Uterus (tissue), 4 donors: ENCODE results near the gene DUS2. TPM values are rescaled to one million over a fixed set of nuclear protein-coding genes. Genes with fewer than 3 reads are reported as not detected.

ENCODE experiments used
- DNase-seq, 2 donors: peaks; one replicate each; pipeline ENCODE4 v3.0.0-alpha.2; 2019 to 2020
- H3K27ac ChIP-seq, 2 donors: fragments of 200-600 bp; sonication (generic); 1 replicate in 1 of 2; 2 replicates in 1 of 2; pipeline ENCODE4 v1.5.1; 2016 to 2018
- H3K27me3 ChIP-seq, 2 donors: fragments of 200-600 bp; sonication (generic); one replicate each; pipeline ENCODE4 v1.5.1; 2018 to 2019; ENCODE audit warnings: control low read depth in 1 of 2
- H3K36me3 ChIP-seq, 2 donors: fragments of 200-600 bp; sonication (generic); one replicate each; pipeline ENCODE4 v1.5.1; 2019; ENCODE audit warnings: control low read depth in 1 of 2
- H3K4me1 ChIP-seq, 2 donors: fragments of 200-600 bp; sonication (generic); one replicate each; pipeline ENCODE4 v1.5.1; 2018 to 2019; ENCODE audit warnings: control low read depth in 1 of 2
- H3K4me3 ChIP-seq, 2 donors: fragments of 200-600 bp; sonication (generic); 1 replicate in 1 of 2; 2 replicates in 1 of 2; pipeline ENCODE4 v1.5.1; 2018 to 2019; ENCODE audit warnings: mild to moderate bottlenecking in 1 of 2
- H3K9me3 ChIP-seq, 2 donors: fragments of 200-600 bp; sonication (generic); one replicate each; pipeline ENCODE4 v1.5.1; 2019; ENCODE audit warnings: control low read depth in 1 of 2
- CTCF ChIP-seq, 4 experiments: fragments of 200-600 bp in 2 of 4; fragments of 450-650 bp in 2 of 4; sonication (generic) in 2 of 4; IDR thresholded peaks; one replicate each; pipeline ENCODE4 v1.5.1; 2016 to 2019; ENCODE audit warnings: antibody characterized with exemption in 4 of 4, mild to moderate bottlenecking in 2 of 4, moderate library complexity in 1 of 4
- POLR2A ChIP-seq, 2 donors: fragments of 450-650 bp; IDR thresholded peaks; one replicate each; pipeline ENCODE4 v1.6.1; 2016; ENCODE audit warnings: antibody characterized with exemption in 2 of 2, mild to moderate bottlenecking in 1 of 2, moderate library complexity in 1 of 2
- intact Hi-C: fragments of 100-400 bp; cut with DNase I; formaldehyde crosslinking; loops from one replicate; pipeline ENCODE4 v1.15.1; 2023; ENCODE audit warnings: low total_unique reads
- total RNA-seq, 4 donors: library from RNA; depleted of rRNA in 3 of 4; stranded (reverse); fragments of >200 nt in 3 of 4; gene quantifications; one replicate each; pipeline versions ENCODE4 v1.1.0 to v1.2.4, GENCODE V29; 2014 to 2023
- donor health status: DM: yes; HTN: yes; CAD: no.

Gene DUS2
- total RNA-seq, 4 donors from 2014 or later: 2.0 to 18.4 (median 5.6) TPM

DNA sequence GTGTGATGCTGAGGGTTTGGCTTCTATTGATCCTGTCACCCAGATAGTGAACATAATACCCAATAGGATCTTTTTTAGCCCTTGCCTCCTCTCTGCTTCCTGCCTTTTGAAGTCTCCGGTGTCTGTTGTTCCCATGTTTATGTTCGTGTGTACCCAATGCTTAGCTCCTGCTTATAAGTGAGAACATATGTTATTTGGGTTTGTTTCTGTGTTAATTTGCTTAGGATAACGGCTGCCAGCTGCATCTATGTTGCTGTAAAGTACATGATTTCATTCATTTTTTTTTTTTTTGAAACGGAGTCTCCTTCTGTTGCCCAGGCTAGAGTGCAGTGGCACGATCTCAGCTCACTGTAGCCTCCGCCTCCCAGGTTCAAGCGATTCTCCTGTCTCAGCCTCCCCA lies 23.0 kb downstream of the DUS2 start:
- DNase-seq: no peak
- Histone ChIP-seq H3K4me1 (no peaks in the 10 kb centered on the region), H3K4me3 (no peak overlapping the region), H3K36me3 (no peaks in the 10 kb centered on the region), H3K9me3 (no peaks in the 10 kb centered on the region), H3K27ac (no peak overlapping the region), H3K27me3 (no peaks in the 10 kb centered on the region)
- TF ChIP-seq CTCF (IDR thresholded peaks at IDR 0.05) (no peak), POLR2A (IDR thresholded peaks at IDR 0.05) (no peak)
- intact Hi-C loops: no loop called here

- intact Hi-C loops: no loop called here
- no peak for DNase-seq
- H3K4me3 ChIP-seq: no peak overlapping the region
- peak overlapping the region in 1 of 2 donors; percentile 9 for H3K27ac ChIP-seq
- H3K4me1 ChIP-seq: no peaks in the 10 kb centered on the region
- TF ChIP-seq POLR2A (IDR thresholded peaks at IDR 0.05) (no peak), CTCF (IDR thresholded peaks at IDR 0.05) (no peak)
- H3K36me3 ChIP-seq: no peaks in the 10 kb centered on the region
- H3K9me3 ChIP-seq: no peaks in the 10 kb centered on the region
- no peaks in the 10 kb centered on the region for H3K27me3 ChIP-seq
These were observed 24.9 kb downstream of the DUS2 start for GRCh38 chr16:68047987-68048386.

DNA sequence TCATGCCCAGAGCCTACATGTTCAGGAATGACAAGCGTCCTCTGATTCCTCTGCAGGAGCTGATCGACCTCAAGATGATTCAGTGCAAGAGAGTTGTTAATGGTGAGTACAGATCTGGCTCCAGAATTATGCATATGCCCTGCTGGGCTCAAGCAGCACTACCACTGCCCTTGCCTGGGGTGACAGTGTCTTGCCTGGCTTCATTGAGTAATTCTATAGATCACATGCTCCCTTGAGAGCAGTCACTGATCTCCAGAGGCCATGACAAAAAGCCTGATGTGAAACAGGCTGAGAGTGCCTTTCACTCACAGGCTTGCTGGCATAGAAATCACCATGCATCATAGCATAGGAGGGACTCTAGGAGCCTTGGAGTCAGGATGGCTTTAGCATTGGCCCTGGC lies 26.4 kb downstream of the DUS2 start:
- no peak for DNase-seq
- Histone ChIP-seq H3K9me3 (no peaks in the 10 kb centered on the region), H3K27ac (no peak overlapping the region), H3K36me3 (no peaks in the 10 kb centered on the region), H3K4me1 (no peaks in the 10 kb centered on the region), H3K4me3 (no peak overlapping the region), H3K27me3 (no peaks in the 10 kb centered on the region)
- intact Hi-C loops: no loop called here
- TF ChIP-seq POLR2A (IDR thresholded peaks at IDR 0.05) (no peak), CTCF (IDR thresholded peaks at IDR 0.05) (no peak)

- no peak for DNase-seq
- H3K4me3 ChIP-seq: no peak overlapping the region
- TF ChIP-seq CTCF (IDR thresholded peaks at IDR 0.05) (no peak), POLR2A (IDR thresholded peaks at IDR 0.05) (no peak)
These were observed 32.3 kb downstream of the DUS2 start for GRCh38 chr16:68055395-68055794.

GRCh38 chr16:68059804-68060203 lies 36.7 kb downstream of the DUS2 start:
- Histone ChIP-seq H3K27ac (no peak overlapping the region), H3K4me1 (no peaks in the 10 kb centered on the region), H3K36me3 (no peaks in the 10 kb centered on the region), H3K27me3 (no peaks in the 10 kb centered on the region), H3K4me3 (no peak overlapping the region), H3K9me3 (no peaks in the 10 kb centered on the region)
- intact Hi-C loops: no loop called here
- TF ChIP-seq CTCF (IDR thresholded peaks at IDR 0.05) (no peak), POLR2A (IDR thresholded peaks at IDR 0.05) (no peak)
- no peak for DNase-seq

More at GRCh38 chr16:68055395-68055794, 32.3 kb downstream of the DUS2 start:
- no peaks in the 10 kb centered on the region for H3K4me1 ChIP-seq
- H3K27ac ChIP-seq: no peak overlapping the region
- intact Hi-C loops: no loop called here
- H3K36me3 ChIP-seq: no peaks in the 10 kb centered on the region
- H3K27me3 ChIP-seq: no peaks in the 10 kb centered on the region
- no peaks in the 10 kb centered on the region for H3K9me3 ChIP-seq
